Dendritic cell treated with granulocyte-macrophage colony-stimulating factor and Interleukin-4, amounts not matched to agents 40 ng/mL and 50 ng/mL, for 4 days (primary cell): ENCODE data around the gene SH3BP4.

Experiments
- H3K27ac Mint-ChIP-seq: one replicate; pipeline ENCODE4 v1.8.0; 2022; ENCODE audit warnings: mild to moderate bottlenecking, mixed read lengths
- H3K27me3 Mint-ChIP-seq: one replicate; pipeline ENCODE4 v1.8.0; 2022; ENCODE audit warnings: mild to moderate bottlenecking, mixed read lengths
- H3K36me3 Mint-ChIP-seq: one replicate; pipeline ENCODE4 v1.8.0; 2022; ENCODE audit warnings: low read depth, mixed read lengths
- H3K4me1 Mint-ChIP-seq: one replicate; pipeline ENCODE4 v1.8.0; 2022; ENCODE audit warnings: low read depth, mixed read lengths
- H3K4me3 Mint-ChIP-seq: one replicate; pipeline ENCODE4 v1.8.0; 2022; ENCODE audit warnings: mild to moderate bottlenecking, moderate library complexity, mixed read lengths
- H3K9me3 Mint-ChIP-seq: one replicate; pipeline ENCODE4 v1.8.0; 2022; ENCODE audit warnings: mixed read lengths
- intact Hi-C: fragments of 100-400 bp; cut with micrococcal nuclease; formaldehyde crosslinking; loops from one replicate; pipeline ENCODE4 v1.15.0; 2022

SH3BP4 gene

DNA sequence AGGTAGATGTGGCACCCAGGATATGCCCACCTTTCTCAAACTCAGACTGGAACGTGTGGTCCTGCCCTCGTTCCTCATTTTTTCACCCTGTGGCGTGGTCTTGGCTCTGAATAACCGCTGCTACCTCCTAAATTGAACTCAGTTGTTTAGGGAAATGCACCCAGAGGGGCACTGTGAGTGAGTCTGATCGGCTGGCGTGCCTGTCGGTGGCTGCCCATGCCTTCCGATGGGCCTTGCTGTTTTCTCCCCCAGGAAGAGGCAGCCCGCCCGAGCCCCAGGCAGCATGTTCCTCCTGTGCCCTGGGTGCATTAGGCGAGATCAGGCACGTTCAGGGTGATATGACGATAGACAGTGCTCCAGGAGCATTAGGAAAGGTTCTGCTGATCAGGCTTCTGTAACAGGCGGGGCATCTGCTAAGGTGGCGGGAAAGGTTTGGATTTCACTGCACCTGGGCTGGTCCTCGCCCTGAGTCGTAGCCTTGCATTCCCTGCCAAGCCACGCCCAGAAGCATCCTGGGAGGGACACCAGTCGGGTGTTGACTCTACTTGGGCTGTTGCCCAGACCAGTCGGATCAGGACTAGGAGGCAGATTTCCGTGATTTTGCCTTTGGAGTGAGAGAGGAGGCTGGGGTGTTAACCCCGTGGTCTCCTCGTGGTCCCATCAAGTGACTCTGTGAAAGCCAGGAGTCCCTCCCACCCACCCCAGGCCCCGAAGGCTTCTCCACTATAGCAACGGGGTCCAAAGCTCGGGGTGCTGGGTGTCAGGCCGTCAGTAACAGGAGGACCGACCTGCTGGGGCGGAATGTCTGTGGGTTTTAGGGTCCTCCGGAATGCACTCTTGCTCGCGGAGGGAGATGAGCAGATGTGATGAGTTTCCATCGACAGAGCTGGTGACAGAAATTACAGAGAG lies 75.1 kb downstream of the SH3BP4 start:
- Mint-ChIP-seq H3K4me1 (no peaks in the 10 kb centered on the region), H3K27ac (no peak overlapping the region), H3K27me3 (peaks cover 5% of the 10 kb centered on the region), H3K36me3 (no peaks in the 10 kb centered on the region), H3K9me3 (no peaks in the 10 kb centered on the region), H3K4me3 (no peak overlapping the region)
- intact Hi-C loops = no loop called here

- Mint-ChIP-seq H3K4me1 (no peaks in the 10 kb centered on the region), H3K27me3 (peaks cover 5% of the 10 kb centered on the region), H3K4me3 (no peak overlapping the region), H3K36me3 (no peaks in the 10 kb centered on the region), H3K9me3 (no peaks in the 10 kb centered on the region), H3K27ac (no peak overlapping the region)
- intact Hi-C loops = no loop called here
Observed at GRCh38 chr2:235027558-235028214, 75.9 kb downstream of the SH3BP4 start.

DNA sequence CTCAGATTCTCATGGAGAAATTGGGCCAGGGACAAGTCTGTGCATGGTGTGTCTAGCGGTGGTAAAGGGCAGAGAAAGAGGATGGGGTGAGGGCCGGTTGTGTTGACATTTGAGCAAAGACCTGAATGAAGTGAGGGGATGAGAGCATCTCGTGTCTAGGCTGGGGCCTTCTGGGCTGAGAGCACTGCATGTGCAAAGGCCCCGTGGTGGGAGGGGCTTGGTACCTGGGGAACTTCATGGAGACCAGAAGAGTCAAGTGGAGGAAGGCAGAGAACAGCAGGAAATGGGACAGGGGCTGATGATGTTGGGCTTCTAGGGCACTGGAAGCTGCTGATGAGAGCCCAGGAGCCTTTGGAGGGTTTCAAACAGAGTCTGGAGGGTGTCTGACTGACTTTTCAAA lies 76.8 kb downstream of the SH3BP4 start:
- peaks cover 5% of the 10 kb centered on the region for H3K27me3 Mint-ChIP-seq
- H3K27ac Mint-ChIP-seq = no peak overlapping the region
- no peak overlapping the region for H3K4me3 Mint-ChIP-seq
- intact Hi-C loops = no loop called here
- H3K36me3 Mint-ChIP-seq = no peaks in the 10 kb centered on the region
- no peaks in the 10 kb centered on the region for H3K9me3 Mint-ChIP-seq
- no peaks in the 10 kb centered on the region for H3K4me1 Mint-ChIP-seq

- H3K36me3 Mint-ChIP-seq = no peaks in the 10 kb centered on the region
- H3K4me1 Mint-ChIP-seq = no peaks in the 10 kb centered on the region
- H3K9me3 Mint-ChIP-seq = no peaks in the 10 kb centered on the region
- H3K4me3 Mint-ChIP-seq = no peak overlapping the region
- H3K27me3 Mint-ChIP-seq = peaks cover 5% of the 10 kb centered on the region
- no peak overlapping the region for H3K27ac Mint-ChIP-seq
- intact Hi-C loops = no loop called here
Observed at GRCh38 chr2:235029054-235029453, 77.2 kb downstream of the SH3BP4 start.

DNA sequence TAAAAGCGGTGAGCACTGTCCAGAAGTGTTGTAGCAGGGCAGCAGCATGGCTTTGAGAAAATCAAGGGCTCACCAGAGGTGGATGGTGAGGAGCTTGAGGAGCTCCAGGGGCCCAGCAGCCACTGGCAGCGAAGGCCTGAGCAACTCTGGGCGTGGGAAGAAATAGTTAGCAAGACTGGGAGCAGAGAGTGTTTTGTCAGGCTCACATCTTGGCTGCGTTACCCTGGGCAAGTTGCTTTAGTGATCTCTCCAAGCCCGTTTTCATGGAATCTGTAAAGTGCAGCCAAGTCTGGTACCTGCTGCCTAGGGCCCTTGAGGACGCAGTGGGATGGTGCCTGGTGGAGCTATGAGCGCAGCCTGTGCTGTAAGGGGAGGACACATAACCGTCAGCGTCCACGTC lies 78.3 kb downstream of the SH3BP4 start:
- no peak overlapping the region for H3K4me3 Mint-ChIP-seq
- no peak overlapping the region for H3K27ac Mint-ChIP-seq
- H3K9me3 Mint-ChIP-seq = no peaks in the 10 kb centered on the region
- H3K36me3 Mint-ChIP-seq = no peaks in the 10 kb centered on the region
- H3K27me3 Mint-ChIP-seq = peaks cover 7% of the 10 kb centered on the region
- intact Hi-C loops = no loop called here
- peaks cover 9% of the 10 kb centered on the region for H3K4me1 Mint-ChIP-seq

- Mint-ChIP-seq H3K36me3 (no peaks in the 10 kb centered on the region), H3K4me1 (peaks cover 9% of the 10 kb centered on the region), H3K27ac (no peak overlapping the region), H3K9me3 (no peaks in the 10 kb centered on the region), H3K4me3 (no peak overlapping the region), H3K27me3 (peaks cover 7% of the 10 kb centered on the region)
- intact Hi-C loops = no loop called here
Observed at GRCh38 chr2:235030936-235031335, 79.1 kb downstream of the SH3BP4 start.

DNA sequence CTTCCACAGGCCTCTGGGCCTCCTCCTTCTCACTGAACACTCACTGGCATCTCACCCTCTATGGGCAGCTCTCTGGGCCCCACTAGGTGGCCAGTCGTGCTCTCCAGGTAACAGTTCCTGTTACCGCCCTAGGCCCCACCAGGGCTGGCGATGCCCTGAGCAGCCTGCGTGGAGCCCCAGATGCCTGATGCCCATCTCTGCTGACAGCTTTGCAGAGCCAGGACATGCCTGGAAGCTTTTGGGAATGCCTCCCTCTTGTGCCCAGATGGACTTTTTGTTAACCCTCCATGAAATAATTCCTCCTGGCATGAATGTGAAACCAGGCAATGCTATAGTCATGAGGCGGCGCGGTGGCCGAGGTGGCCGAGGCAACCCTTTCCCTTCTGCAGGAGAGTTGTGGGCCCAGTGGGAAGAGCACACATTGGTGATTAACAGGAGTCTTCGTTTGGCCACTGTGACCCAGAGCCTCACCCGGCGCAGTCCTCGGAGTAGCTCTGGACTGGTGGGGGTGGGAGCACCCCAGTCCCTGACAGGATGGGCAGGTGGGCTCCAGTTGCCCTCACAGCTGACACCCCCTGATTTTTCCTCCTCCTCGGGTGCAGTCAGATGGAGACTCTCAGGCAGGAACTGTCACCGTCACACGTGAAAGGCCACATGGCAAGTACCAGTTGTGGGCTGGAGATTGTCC lies 80.0 kb downstream of the SH3BP4 start:
- Mint-ChIP-seq H3K9me3 (no peaks in the 10 kb centered on the region), H3K27me3 (peaks cover 5% of the 10 kb centered on the region), H3K27ac (no peak overlapping the region), H3K36me3 (no peaks in the 10 kb centered on the region), H3K4me1 (peaks cover 9% of the 10 kb centered on the region), H3K4me3 (no peak overlapping the region)
- intact Hi-C loops = no loop called here

GRCh38 chr2:235032466-235032865 lies 80.6 kb downstream of the SH3BP4 start:
- H3K4me1 Mint-ChIP-seq = peaks cover 9% of the 10 kb centered on the region
- no peak overlapping the region for H3K27ac Mint-ChIP-seq
- H3K36me3 Mint-ChIP-seq = no peaks in the 10 kb centered on the region
- no peak overlapping the region for H3K4me3 Mint-ChIP-seq
- H3K9me3 Mint-ChIP-seq = no peaks in the 10 kb centered on the region
- intact Hi-C loops = no loop called here
- peaks cover 5% of the 10 kb centered on the region for H3K27me3 Mint-ChIP-seq

GRCh38 chr2:235032949-235033348 lies 81.1 kb downstream of the SH3BP4 start:
- no peaks in the 10 kb centered on the region for H3K36me3 Mint-ChIP-seq
- H3K4me3 Mint-ChIP-seq = no peak overlapping the region
- H3K4me1 Mint-ChIP-seq = peaks cover 9% of the 10 kb centered on the region
- H3K27ac Mint-ChIP-seq = no peak overlapping the region
- peaks cover 5% of the 10 kb centered on the region for H3K27me3 Mint-ChIP-seq
- intact Hi-C loops = no loop called here
- H3K9me3 Mint-ChIP-seq = no peaks in the 10 kb centered on the region

- Mint-ChIP-seq H3K27ac (peak overlapping the region; percentile 23), H3K27me3 (peaks cover 5% of the 10 kb centered on the region), H3K36me3 (no peaks in the 10 kb centered on the region), H3K4me3 (no peak overlapping the region), H3K9me3 (no peaks in the 10 kb centered on the region), H3K4me1 (peaks cover 9% of the 10 kb centered on the region)
- intact Hi-C loops = loop anchor here (5.0 kb wide), 1 partner anchor 37 kb away; no protein-coding TSS in a partner anchor
Observed at GRCh38 chr2:235034265-235035118, 82.7 kb downstream of the SH3BP4 start.

- Mint-ChIP-seq H3K36me3 (peaks cover 15% of the 10 kb centered on the region), H3K4me3 (no peak overlapping the region), H3K4me1 (peaks cover 13% of the 10 kb centered on the region), H3K27ac (no peak overlapping the region), H3K9me3 (no peaks in the 10 kb centered on the region), H3K27me3 (peaks cover 2% of the 10 kb centered on the region)
- intact Hi-C loops = loop anchor here (5.0 kb wide), 1 partner anchor 40 kb away; no protein-coding TSS in a partner anchor
Observed at GRCh38 chr2:235037604-235038166, 85.9 kb downstream of the SH3BP4 start.

DNA sequence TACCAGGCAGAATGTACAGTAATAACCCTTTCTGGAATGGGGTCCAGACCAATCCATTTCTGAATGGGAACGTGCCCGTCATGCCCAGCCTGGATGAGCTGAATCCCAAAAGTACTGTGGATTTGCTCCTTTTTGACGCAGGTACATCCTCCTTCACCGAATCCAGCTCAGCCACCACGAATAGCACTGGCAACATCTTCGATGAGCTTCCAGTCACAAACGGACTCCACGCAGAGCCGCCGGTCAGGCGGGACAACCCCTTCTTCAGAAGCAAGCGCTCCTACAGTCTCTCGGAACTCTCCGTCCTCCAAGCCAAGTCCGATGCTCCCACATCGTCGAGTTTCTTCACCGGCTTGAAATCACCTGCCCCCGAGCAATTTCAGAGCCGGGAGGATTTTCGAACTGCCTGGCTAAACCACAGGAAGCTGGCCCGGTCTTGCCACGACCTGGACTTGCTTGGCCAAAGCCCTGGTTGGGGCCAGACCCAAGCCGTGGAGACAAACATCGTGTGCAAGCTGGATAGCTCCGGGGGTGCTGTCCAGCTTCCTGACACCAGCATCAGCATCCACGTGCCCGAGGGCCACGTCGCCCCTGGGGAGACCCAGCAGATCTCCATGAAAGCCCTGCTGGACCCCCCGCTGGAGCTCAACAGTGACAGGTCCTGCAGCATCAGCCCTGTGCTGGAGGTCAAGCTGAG lies 89.6 kb downstream of the SH3BP4 start:
- Mint-ChIP-seq H3K36me3 (peaks cover 15% of the 10 kb centered on the region), H3K4me3 (no peak overlapping the region), H3K27ac (peak overlapping the region; percentile 5), H3K4me1 (peaks cover 38% of the 10 kb centered on the region), H3K9me3 (no peaks in the 10 kb centered on the region), H3K27me3 (no peaks in the 10 kb centered on the region)
- intact Hi-C loops = no loop called here
